Neural cell (in vitro differentiated cells): ENCODE data around the gene HEY2.

ENCODE experiments used
- EP300 ChIP-seq: fragments of 450-650 bp; conservative IDR thresholded peaks from 2 replicates; pipeline ENCODE4 v1.6.1; 2014; ENCODE audit warnings: antibody characterized with exemption, mild to moderate bottlenecking, moderate library complexity; ENCODE audit not compliant: poor library complexity, severe bottlenecking
- EZH2 ChIP-seq: fragments of 200-600, 300-800 bp; shearing (Covaris generic), sonication (generic); IDR thresholded peaks from 2 replicates; pipeline ENCODE4 v1.6.1; 2014; ENCODE audit warnings: antibody characterized with exemption, low read length, borderline replicate concordance, mild to moderate bottlenecking; ENCODE audit not compliant: insufficient read depth, poor library complexity, severe bottlenecking
- MXI1 ChIP-seq: fragments of 450-650 bp; conservative IDR thresholded peaks from 2 replicates; pipeline ENCODE4 v1.6.1; 2014; ENCODE audit warnings: antibody characterized with exemption, mild to moderate bottlenecking; ENCODE audit not compliant: poor library complexity, severe bottlenecking
- POLR2AphosphoS5 ChIP-seq: IDR thresholded peaks from 2 replicates; pipeline ENCODE4 v1.6.1; 2012
- RAD21 ChIP-seq: fragments of 450-650 bp; conservative IDR thresholded peaks from 2 replicates; pipeline ENCODE4 v1.6.1; 2014; ENCODE audit warnings: antibody characterized with exemption, mild to moderate bottlenecking, moderate library complexity
- TF ChIP-seq, protein P1 (sequence below): fragments of 450-650 bp; IDR thresholded peaks from 2 replicates; pipeline ENCODE4 v1.5.1; 2014; ENCODE audit warnings: antibody characterized with exemption, mild to moderate bottlenecking, moderate library complexity; ENCODE audit not compliant: poor library complexity, severe bottlenecking

DNA sequence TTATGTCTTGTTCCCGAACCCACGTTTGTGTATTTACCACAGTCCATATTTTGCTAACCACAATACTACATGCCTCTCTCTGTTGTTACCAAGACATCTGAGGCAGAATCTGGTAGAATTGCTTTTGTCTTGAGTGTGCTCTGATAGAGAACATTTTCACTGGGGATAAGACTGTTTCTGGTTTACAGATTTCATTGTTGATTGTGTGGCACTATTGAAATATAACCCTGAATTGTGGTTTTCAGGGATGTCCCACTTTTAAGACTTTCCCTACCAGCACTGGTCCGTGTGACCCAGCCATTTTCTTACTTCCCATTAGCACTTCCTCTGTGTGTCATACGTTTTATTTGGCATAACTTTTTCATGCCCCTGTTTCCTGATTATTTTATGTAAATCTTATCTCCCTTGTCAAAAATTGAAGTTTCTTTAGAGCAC is 53.5 kb downstream of the HEY2 start:
- no peak for TF ChIP-seq EZH2
- TF ChIP-seq, protein P1, sequence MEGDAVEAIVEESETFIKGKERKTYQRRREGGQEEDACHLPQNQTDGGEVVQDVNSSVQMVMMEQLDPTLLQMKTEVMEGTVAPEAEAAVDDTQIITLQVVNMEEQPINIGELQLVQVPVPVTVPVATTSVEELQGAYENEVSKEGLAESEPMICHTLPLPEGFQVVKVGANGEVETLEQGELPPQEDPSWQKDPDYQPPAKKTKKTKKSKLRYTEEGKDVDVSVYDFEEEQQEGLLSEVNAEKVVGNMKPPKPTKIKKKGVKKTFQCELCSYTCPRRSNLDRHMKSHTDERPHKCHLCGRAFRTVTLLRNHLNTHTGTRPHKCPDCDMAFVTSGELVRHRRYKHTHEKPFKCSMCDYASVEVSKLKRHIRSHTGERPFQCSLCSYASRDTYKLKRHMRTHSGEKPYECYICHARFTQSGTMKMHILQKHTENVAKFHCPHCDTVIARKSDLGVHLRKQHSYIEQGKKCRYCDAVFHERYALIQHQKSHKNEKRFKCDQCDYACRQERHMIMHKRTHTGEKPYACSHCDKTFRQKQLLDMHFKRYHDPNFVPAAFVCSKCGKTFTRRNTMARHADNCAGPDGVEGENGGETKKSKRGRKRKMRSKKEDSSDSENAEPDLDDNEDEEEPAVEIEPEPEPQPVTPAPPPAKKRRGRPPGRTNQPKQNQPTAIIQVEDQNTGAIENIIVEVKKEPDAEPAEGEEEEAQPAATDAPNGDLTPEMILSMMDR = no peak
- TF ChIP-seq POLR2AphosphoS5 = no peak
- TF ChIP-seq EP300 = no peak
- TF ChIP-seq RAD21 = no peak
- no peak for TF ChIP-seq MXI1
